ENCODE results near the gene VPS25. TPM values are rescaled to one million over a fixed set of nuclear protein-coding genes. Genes with fewer than 3 reads are reported as not detected.

VPS25 gene
- total RNA-seq, 1 donor = 57.2 TPM

GRCh38 chr17:42819939-42820535 lies 46.8 kb downstream of the VPS25 start:
- peak; percentile 75 for TF ChIP-seq CTCF (IDR thresholded peaks at IDR 0.05; ENCODE audit: insufficient read depth, low read length)
- H3K4me3 ChIP-seq (ENCODE audit: low read depth, low read length) = no peak overlapping the region
- DNase-seq (ENCODE audit: low read depth) = peak; percentile 46

- no peak for DNase-seq (ENCODE audit: low read depth)
- H3K4me3 ChIP-seq (ENCODE audit: low read depth, low read length) = no peak overlapping the region
- TF ChIP-seq CTCF (IDR thresholded peaks at IDR 0.05; ENCODE audit: insufficient read depth, low read length) = no peak
Measured at GRCh38 chr17:42821176-42821575, 47.9 kb downstream of the VPS25 start.

GRCh38 chr17:42827472-42827871 lies 54.2 kb downstream of the VPS25 start:
- TF ChIP-seq CTCF (IDR thresholded peaks at IDR 0.05; ENCODE audit: insufficient read depth, low read length) = no peak

More at GRCh38 chr17:42827472-42827871, 54.2 kb downstream of the VPS25 start:
- H3K4me3 ChIP-seq (ENCODE audit: low read depth, low read length) = no peak overlapping the region
- DNase-seq (ENCODE audit: low read depth) = no peak

Small RNAs within 50 kb of the gene (small RNA-seq; reads per million reads assigned to genes)
- gene HMGN2P15 (not detected), gene MIR6781 (not detected)

Other genes with a start within 250 kb of the VPS25 start
- gene NAGLU, start 237.2 kb upstream of the VPS25 start, total RNA-seq (ENCODE audit: low replicate concordance) = 28.9 and 41.8 TPM in 2 replicates
- gene HSD17B1, start 220.5 kb upstream of the VPS25 start, total RNA-seq (ENCODE audit: low replicate concordance) = 0.99 and 4.7 TPM in 2 replicates
- 11.0 and 19.1 TPM in 2 replicates for gene COASY, start 211.3 kb upstream of the VPS25 start, total RNA-seq (ENCODE audit: low replicate concordance)
- 10.5 and 41.8 TPM in 2 replicates for gene MLX, start 206.3 kb upstream of the VPS25 start, total RNA-seq (ENCODE audit: low replicate concordance)
- gene PSMC3IP, start 195.7 kb upstream of the VPS25 start, total RNA-seq (ENCODE audit: low replicate concordance) = 0.49 and 18.3 TPM in 2 replicates
- 41.1 and 52.6 TPM in 2 replicates for gene RETREG3, start 164.1 kb upstream of the VPS25 start, total RNA-seq (ENCODE audit: low replicate concordance)
- gene TUBG1, start 163.8 kb upstream of the VPS25 start, total RNA-seq (ENCODE audit: low replicate concordance) = 15.3 and 50.6 TPM in 2 replicates
- 4.3 and 12.1 TPM in 2 replicates for gene TUBG2, start 114.2 kb upstream of the VPS25 start, total RNA-seq (ENCODE audit: low replicate concordance)
- 15.5 and 15.6 TPM in 2 replicates for gene PLEKHH3, start 96.5 kb upstream of the VPS25 start, total RNA-seq (ENCODE audit: low replicate concordance)
- 4.3 and 4.9 TPM in 2 replicates for gene CCR10, start 91.6 kb upstream of the VPS25 start, total RNA-seq (ENCODE audit: low replicate concordance)
- gene CNTNAP1, start 90.9 kb upstream of the VPS25 start, total RNA-seq (ENCODE audit: low replicate concordance) = 32.0 and 41.5 TPM in 2 replicates
- 26.7 and 31.4 TPM in 2 replicates for gene EZH1, start 28.4 kb upstream of the VPS25 start, total RNA-seq (ENCODE audit: low replicate concordance)
- gene RAMP2, start 12.2 kb upstream of the VPS25 start, total RNA-seq (ENCODE audit: low replicate concordance) = 0.27 and 4.8 TPM in 2 replicates
- 0.45 and 3.5 TPM in 2 replicates for gene WNK4, start 7.2 kb downstream of the VPS25 start, total RNA-seq (ENCODE audit: low replicate concordance)
- gene COA3, start 25.3 kb downstream of the VPS25 start, total RNA-seq (ENCODE audit: low replicate concordance) = 40.8 and 67.5 TPM in 2 replicates
- 0.54 TPM in 1 of 2 replicates, not detected in the other for gene CNTD1, start 25.4 kb downstream of the VPS25 start, total RNA-seq (ENCODE audit: low replicate concordance)
- gene BECN1, start 50.8 kb downstream of the VPS25 start, total RNA-seq (ENCODE audit: low replicate concordance) = 72.6 and 99.3 TPM in 2 replicates
- gene PSME3, start 59.9 kb downstream of the VPS25 start, total RNA-seq (ENCODE audit: low replicate concordance) = 86.3 and 101 TPM in 2 replicates
- 0.25 and 0.72 TPM in 2 replicates for gene AOC2, start 71.1 kb downstream of the VPS25 start, total RNA-seq (ENCODE audit: low replicate concordance)
- gene AOC3, start 77.8 kb downstream of the VPS25 start, total RNA-seq (ENCODE audit: low replicate concordance) = under 0.01 and 0.08 TPM in 2 replicates
- not detected in 2 replicates for gene G6PC1, start 127.3 kb downstream of the VPS25 start, total RNA-seq (ENCODE audit: low replicate concordance)
- 18.9 and 20.0 TPM in 2 replicates for gene AARSD1, start 191.0 kb downstream of the VPS25 start, total RNA-seq (ENCODE audit: low replicate concordance)
- gene PTGES3L, start 206.6 kb downstream of the VPS25 start, total RNA-seq (ENCODE audit: low replicate concordance) = 0.18 and 0.65 TPM in 2 replicates
- 7.7 and 12.1 TPM in 2 replicates for gene RUNDC1, start 207.1 kb downstream of the VPS25 start, total RNA-seq (ENCODE audit: low replicate concordance)
- gene RPL27, start 225.0 kb downstream of the VPS25 start, total RNA-seq (ENCODE audit: low replicate concordance) = 336 and 1,876 TPM in 2 replicates
- gene IFI35, start 233.3 kb downstream of the VPS25 start, total RNA-seq (ENCODE audit: low replicate concordance) = 34.7 and 43.0 TPM in 2 replicates
- gene VAT1, start 248.9 kb downstream of the VPS25 start, total RNA-seq (ENCODE audit: low replicate concordance) = 435 and 461 TPM in 2 replicates